ENCODE measurements around the gene LHFPL3. TPM values are rescaled to one million over a fixed set of nuclear protein-coding genes. Genes with fewer than 3 reads are reported as not detected.

Gene LHFPL3
- total and polyA plus RNA-seq, 2 donors (not counting 3 experiments of a cell fraction or from before 2014, with no cell fraction given), result not detected

DNA sequence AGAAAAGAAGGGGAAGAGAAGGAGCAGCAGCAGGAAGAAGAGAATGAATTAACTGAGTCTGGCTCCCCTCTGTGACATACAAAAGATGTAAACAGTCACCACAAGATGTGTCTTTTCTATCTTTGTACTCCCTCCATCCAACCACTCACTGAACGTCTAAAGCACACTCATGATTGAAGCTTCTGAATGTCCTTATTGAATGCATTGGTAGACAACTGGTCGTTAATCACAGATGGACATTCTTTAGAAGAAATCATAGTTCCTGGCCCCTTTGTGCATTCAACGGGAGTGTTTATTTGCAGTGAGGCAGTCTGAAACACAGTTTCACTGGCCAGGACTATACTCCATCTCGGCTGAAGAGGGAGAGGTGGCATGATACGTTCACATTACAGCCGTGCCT, 479.3 kb downstream of the LHFPL3 start:
- no peak for DNase-seq (ENCODE audit: low read depth, low spot score)
- H2AFZ ChIP-seq (ENCODE audit: low read depth, low read length), result no peak overlapping the region
- H3K9ac ChIP-seq (replicated peaks; ENCODE audit: extremely low read depth, insufficient read depth, low read length), result no peak overlapping the region
- no peaks in the 10 kb centered on the region for H4K20me1 ChIP-seq (replicated peaks; ENCODE audit: control insufficient read depth, extremely low read depth, insufficient read depth, low read length)
- no peak for FAIRE-seq
- peaks cover 11 to 28% of the 10 kb centered on the region in 2 experiments for H3K27me3 ChIP-seq (ENCODE audit: control insufficient read depth in 2 of 2, insufficient read depth in 2 of 2, low read length in 2 of 2)
- H3K9me1 ChIP-seq (replicated peaks; ENCODE audit: control insufficient read depth, extremely low read depth, insufficient read depth, low read length), result no peaks in the 10 kb centered on the region
- no peak overlapping the region for H3K27ac ChIP-seq (ENCODE audit: insufficient read depth, low read depth, low read length)
- no peak overlapping the region for H3K4me3 ChIP-seq (replicated peaks in 1 of 3; ENCODE audit: insufficient read depth in 1 of 3, low read depth in 1 of 3, low read length in 3 of 3)
- CTCF ChIA-PET, result no interaction called here
- no peak overlapping the region for H3K4me2 ChIP-seq (ENCODE audit: insufficient read depth, low read length)
- intact Hi-C loops (cut with micrococcal nuclease) (no loop called here), dilution Hi-C loops (cut with MboI; ENCODE audit: extremely low pct_ligation_motif_present, low sequenced_read_pairs) (no loop called here)
- H3K36me3 ChIP-seq (ENCODE audit: control insufficient read depth in 2 of 2, extremely low read depth in 1 of 2, insufficient read depth in 2 of 2, low read length in 2 of 2), result no peaks in the 10 kb centered on the region
- H3K79me2 ChIP-seq (ENCODE audit: control insufficient read depth, insufficient read depth, low read length), result no peaks in the 10 kb centered on the region
- no TSS peak for BruUV-seq (replicated peaks)
- POLR2A ChIA-PET, result no interaction called here
- H3K4me1 ChIP-seq (ENCODE audit: control insufficient read depth, extremely low read depth, insufficient read depth, low read length), result no peaks in the 10 kb centered on the region
- TF ChIP-seq FOS (IDR thresholded peaks at IDR 0.05; ENCODE audit: borderline replicate concordance, insufficient read depth, low read length) (no peak), POLR2AphosphoS5 (IDR thresholded peaks at IDR 0.05; ENCODE audit: insufficient read depth, low read depth, low read length) (no peak), MYC (IDR thresholded peaks at IDR 0.05; ENCODE audit: low read depth, low read length) (no peak), EZH2 (IDR thresholded peaks at IDR 0.05; ENCODE audit: borderline replicate concordance, low read depth, low read length, severe bottlenecking) (no peak), GATA2 (IDR thresholded peaks at IDR 0.05; ENCODE audit: insufficient read depth, insufficient read length, low read depth, low read length) (no peak), POLR2A (IDR thresholded peaks at IDR 0.05; ENCODE audit: low read depth, low read length) (no peak), JUN (IDR thresholded peaks at IDR 0.05; ENCODE audit: borderline replicate concordance, insufficient read depth, insufficient read length, low read depth) (no peak)
- TF ChIP-seq, protein P1, sequence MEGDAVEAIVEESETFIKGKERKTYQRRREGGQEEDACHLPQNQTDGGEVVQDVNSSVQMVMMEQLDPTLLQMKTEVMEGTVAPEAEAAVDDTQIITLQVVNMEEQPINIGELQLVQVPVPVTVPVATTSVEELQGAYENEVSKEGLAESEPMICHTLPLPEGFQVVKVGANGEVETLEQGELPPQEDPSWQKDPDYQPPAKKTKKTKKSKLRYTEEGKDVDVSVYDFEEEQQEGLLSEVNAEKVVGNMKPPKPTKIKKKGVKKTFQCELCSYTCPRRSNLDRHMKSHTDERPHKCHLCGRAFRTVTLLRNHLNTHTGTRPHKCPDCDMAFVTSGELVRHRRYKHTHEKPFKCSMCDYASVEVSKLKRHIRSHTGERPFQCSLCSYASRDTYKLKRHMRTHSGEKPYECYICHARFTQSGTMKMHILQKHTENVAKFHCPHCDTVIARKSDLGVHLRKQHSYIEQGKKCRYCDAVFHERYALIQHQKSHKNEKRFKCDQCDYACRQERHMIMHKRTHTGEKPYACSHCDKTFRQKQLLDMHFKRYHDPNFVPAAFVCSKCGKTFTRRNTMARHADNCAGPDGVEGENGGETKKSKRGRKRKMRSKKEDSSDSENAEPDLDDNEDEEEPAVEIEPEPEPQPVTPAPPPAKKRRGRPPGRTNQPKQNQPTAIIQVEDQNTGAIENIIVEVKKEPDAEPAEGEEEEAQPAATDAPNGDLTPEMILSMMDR (IDR thresholded peaks at IDR 0.05; ENCODE audit: extremely low read depth in 1 of 2, insufficient read depth in 1 of 2, low read depth in 1 of 2, low read length in 2 of 2), result no peak
- TF ChIP-seq, protein P2, sequence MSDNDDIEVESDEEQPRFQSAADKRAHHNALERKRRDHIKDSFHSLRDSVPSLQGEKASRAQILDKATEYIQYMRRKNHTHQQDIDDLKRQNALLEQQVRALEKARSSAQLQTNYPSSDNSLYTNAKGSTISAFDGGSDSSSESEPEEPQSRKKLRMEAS (IDR thresholded peaks at IDR 0.05; ENCODE audit: insufficient read depth, insufficient read length), result no peak
- no peaks in the 10 kb centered on the region for H3K9me3 ChIP-seq (replicated peaks; ENCODE audit: control insufficient read depth, insufficient read depth, low read length)

All from endothelial cell of umbilical vein (primary cell).